ENCODE measurements around the gene PLEKHA6.

Gene PLEKHA6, protein sequence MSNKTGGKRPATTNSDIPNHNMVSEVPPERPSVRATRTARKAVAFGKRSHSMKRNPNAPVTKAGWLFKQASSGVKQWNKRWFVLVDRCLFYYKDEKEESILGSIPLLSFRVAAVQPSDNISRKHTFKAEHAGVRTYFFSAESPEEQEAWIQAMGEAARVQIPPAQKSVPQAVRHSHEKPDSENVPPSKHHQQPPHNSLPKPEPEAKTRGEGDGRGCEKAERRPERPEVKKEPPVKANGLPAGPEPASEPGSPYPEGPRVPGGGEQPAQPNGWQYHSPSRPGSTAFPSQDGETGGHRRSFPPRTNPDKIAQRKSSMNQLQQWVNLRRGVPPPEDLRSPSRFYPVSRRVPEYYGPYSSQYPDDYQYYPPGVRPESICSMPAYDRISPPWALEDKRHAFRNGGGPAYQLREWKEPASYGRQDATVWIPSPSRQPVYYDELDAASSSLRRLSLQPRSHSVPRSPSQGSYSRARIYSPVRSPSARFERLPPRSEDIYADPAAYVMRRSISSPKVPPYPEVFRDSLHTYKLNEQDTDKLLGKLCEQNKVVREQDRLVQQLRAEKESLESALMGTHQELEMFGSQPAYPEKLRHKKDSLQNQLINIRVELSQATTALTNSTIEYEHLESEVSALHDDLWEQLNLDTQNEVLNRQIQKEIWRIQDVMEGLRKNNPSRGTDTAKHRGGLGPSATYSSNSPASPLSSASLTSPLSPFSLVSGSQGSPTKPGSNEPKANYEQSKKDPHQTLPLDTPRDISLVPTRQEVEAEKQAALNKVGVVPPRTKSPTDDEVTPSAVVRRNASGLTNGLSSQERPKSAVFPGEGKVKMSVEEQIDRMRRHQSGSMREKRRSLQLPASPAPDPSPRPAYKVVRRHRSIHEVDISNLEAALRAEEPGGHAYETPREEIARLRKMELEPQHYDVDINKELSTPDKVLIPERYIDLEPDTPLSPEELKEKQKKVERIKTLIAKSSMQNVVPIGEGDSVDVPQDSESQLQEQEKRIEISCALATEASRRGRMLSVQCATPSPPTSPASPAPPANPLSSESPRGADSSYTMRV

DNA sequence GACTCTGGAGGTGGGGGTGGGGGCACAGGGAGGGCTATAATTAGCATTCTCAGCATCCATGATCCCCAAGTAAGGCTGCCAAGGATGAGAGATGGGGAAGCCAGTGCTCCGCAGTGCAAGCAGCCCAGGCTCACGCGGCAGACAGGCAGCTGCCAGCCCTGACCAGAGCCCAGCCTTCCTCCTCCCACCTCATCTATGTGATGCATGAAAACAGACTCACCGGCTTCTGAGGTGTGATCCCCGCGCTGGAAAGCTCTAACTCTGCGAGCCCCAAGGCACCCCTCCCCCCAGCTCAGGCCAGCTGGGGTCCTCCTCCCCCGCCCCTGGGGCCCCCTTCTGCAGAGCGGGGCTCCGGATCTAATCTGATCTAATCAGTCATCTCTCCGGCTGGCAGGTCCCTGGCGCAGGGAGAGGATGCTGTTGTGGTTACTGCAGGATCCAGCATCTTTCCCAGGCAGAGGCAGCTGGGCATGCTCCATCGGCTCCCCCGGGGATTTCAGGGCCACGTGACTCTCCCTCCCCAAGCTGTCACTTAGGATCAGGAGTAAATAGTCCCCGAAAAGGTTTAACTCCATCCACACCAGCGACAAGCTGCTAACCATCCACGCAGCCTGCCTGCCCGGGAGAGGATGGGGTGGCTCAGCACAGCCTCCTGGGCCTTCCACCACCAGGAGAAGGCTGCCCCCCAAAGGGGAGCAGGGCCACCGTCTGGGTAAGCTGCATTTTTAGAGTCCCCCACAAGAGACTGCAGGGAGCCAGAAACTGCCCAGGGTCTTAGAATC lies at the start of gene PLEKHA6:
Gene PLEKHA6 (minus strand): TSS at position 456 of the 782 bp plus-strand sequence. CDS start 86,202 bp downstream, outside the sequence.
- no peak for DNase-seq (ENCODE audit: low read depth)

DNA sequence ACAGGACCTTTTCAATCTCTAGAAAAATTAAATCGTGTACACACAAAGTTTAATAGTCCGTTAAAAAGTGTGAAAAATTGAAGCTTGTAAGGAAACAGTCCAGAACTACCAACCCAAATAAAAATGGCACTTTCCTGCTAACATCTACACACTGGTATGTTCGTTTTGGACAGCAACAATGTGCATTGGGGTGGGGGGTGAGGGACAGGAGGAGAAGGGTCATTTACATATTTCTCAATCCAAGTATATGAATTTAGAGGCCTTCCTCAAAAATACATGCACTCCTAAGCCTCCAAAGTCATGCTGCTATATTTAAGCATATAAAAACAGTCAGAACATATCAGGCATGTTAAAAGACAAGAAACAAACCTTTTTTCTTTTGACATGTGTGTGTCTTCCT lies 49.4 kb upstream of the PLEKHA6 start:
- no peak for DNase-seq (ENCODE audit: low read depth)

DNA sequence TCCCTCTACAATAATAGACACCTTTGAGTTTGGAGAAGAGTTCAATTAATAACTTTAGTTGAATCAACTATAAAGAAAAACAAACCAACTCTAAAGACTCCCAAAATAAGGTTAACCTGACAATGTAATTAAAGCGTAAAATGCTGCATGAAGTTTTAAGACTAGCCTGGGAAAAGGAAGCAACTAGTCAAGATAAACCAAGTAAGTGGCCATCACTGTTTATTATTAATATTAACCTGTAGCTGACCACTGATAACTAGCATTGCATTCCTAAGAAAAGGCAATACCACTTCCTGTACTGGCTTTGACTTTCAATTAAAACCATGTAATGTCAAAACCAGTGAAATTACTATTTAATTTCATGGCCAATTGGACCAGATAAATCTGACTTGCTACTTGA lies 48.9 kb upstream of the PLEKHA6 start:
- no peak for DNase-seq (ENCODE audit: low read depth)

DNA sequence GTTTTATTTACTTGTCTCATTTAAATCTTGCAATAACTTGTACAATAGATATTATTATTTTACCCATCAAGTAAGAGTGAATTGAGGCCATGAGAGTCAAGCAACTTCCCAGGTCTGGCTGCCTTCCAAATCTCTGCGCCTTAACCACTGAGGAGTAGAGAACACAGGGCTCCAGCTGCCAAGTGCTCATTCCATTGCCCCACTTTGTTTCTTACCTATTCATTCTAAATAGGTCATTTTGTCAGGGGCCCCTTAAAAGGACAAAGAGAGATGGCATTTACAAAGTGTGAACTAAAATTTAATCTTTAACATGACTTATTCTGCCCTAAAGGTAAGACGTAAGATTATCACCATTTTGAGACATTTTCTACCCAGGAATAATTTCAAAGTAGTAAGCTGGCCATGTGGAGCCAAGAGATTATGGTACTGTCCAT lies 48.4 kb upstream of the PLEKHA6 start:
- DNase-seq (ENCODE audit: low read depth) = no peak

DNA sequence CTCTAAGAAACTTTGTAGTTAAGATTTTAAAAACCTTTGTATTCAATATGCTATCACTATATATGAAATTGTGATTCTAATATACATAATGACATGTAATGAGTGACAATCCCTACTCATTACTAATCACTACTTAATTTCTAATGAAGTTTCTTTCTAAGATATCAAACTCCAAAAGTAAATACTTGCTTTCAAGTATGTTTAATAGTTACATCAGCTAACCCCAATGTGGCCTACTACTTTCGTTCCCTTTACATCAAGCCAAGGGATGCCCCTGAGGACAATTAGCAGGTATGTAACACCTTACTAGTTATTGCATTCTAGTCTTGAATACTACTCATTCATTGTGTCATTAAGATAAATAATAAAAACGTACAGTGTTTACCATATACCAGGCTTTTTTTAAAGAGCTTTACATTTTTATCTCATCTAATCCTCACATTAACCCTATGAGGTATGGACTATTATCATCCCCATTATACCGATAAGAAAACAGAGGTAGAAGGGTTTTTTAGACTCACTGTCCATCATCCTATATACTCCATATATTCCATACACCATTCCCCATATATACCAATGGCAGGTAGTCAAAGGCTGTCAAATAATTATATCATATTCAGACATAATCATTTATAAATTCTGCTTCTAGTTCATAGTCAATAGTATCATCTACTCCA lies 47.7 kb upstream of the PLEKHA6 start:
- DNase-seq (ENCODE audit: low read depth) = no peak

DNA sequence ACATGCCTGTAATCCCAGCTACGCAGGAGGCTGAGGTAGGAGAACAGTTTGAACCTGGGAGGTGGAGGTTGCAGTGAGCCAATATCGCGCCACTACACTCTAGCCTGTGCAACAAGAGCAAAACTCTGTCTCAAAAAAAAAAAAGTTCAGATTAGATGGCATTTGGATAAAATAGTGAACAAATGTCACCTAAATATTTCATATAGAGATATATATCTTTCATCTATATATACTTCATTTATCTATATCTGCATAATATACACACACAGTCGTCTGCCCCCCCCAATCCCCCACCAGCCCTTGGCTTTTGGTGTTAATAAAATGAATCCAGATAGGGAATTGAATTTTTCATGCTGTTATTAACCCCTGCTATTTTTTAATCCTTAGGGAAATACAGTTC lies 46.9 kb upstream of the PLEKHA6 start:
- no peak for DNase-seq (ENCODE audit: low read depth)

DNA sequence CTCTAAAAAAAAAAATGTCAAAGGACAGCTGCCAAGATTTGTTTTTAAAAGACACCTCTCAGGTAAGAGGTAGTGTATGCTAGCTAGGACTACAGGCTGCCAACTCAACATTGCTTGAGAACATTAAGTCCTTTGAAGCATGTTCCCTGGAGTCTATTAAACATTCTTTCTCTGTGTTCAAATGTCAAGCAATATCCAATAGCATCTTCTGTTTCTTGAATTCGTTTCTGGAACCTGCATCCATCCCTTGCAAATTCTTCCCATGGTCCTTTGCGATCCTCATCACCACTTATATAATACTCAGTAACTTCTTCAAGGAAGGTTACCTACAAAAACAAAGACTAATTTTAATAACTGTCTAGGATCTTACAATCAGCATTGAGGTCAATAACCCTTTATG lies 46.3 kb upstream of the PLEKHA6 start:
- DNase-seq (ENCODE audit: low read depth) = no peak

DNA sequence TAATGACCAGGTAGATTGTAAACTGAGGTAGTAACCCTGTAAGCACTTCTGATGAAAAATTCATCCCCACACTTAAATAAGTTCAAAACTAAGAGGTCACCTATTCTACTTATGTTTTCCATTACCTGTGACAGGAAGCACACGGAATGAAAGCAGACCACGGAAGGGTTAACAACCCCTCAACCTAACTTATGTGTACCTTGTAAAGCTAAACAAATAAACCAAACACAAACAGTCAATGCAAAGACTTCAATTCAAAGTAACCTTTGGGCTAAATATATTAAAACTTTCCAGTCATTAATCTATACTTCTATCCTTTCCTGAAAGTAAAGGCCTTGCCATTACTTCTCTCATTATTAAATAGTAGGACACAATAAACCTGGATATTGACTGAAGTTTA lies 44.9 kb upstream of the PLEKHA6 start:
- DNase-seq (ENCODE audit: low read depth) = no peak

DNA sequence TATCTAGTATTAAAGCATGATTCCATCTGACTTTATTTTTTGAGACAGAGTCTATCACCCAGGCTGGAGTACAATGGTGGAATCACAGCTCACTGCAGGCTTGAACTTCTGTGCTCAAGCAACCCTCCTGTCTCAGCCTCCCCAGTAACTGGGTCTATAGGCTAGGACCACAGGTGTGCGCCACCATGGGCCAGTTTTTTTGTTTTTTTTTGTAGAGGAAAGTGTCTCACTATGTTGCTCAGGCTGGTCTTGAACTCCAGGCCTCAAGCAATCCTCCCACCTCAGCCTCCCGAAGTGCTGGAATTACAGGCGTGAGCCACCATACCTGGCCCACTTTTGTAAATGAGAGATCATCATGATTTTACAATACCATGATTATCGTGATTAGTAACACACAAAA lies 42.7 kb upstream of the PLEKHA6 start:
- DNase-seq (ENCODE audit: low read depth) = no peak

DNA sequence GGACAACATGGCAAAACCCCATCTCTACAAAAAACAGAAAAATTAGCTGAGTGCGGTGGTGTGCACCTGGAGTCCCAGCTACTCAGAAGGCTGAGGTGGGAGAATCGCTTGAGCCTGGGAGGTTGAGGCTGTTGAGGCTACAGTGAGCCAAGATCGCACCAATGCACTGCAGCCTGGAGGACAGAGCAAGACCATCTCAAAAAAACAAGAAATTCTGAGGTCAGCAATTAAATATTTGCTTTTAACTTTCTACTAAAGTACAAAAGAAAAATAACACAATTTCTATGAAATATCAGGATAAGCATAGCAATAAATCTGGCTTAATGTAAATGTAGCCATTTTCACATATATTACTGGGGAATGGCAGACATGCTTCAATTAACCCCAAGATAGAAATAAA lies 42.0 kb upstream of the PLEKHA6 start:
- DNase-seq (ENCODE audit: low read depth) = no peak

DNA sequence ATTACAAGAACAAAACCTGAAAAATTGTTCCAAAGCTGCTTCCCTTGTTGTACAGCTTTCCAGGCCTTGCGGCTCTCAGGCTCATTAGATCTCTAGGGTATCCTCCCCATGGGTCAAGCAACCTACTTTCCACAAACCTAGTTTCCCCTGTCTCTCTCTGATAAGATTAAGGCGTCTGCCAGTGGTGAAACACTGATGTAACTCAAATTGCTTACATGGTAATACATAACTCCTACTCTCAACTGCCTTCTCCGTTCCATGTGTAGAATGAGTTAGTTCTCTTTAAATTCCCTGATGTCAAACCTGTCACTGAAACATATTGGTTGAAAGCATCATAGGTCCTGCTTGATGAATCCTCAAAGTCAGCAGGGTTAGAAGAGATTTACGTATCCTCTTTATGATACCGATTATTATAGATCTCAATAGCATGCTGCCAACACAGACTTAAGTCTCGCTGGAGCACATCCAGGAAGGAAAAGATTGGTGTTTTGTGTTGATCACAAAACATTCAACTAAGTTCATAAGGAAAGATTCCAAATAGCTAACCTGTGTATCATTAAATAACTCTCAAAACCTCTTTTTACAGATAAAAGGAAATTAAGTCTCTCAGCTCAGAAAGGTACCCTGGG lies 41.3 kb upstream of the PLEKHA6 start:
- no peak for DNase-seq (ENCODE audit: low read depth)

DNA sequence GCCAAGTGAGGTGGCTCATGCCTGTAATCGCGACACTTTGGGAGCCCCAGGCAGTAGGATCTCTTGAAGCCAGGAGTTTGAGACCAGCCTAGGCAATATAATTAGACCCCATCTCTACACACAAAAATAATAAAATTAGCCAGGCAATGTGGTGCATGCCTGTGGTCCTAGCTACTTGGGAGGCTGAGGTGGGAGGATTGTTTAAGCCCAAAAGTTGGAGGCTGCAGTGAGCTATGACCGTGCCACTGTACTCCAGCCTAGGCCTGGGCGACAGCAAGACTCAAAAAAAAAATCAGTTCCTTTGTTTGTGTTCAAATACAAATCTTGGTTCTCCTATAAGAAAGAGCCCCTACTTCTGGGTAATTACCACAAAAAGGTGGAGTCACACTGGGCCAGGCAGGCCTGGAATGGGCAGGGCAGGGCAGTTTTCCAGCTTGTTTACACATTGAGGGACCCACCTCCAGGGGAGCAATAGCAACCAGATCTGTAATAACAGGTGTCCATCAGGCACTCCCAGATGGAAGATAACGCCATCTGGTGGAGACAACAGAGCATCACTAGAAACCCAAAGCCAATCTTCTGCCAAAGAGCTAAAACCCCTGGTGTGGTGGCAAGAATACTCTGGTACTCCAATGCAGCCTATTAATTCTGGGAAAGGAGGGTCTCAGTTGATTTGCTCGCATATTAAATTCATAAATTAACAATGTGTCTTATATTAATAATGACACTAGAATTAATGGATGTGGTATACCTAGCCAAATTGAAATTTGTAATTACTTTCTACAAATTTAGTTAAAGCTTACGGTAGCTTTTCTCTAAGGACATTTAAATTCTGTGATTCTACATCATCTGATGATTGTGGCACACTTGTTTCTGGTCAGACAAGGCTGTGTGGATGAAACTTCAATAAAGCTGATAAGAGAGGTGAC lies 38.7 kb upstream of the PLEKHA6 start:
- no peak for DNase-seq (ENCODE audit: low read depth)

DNA sequence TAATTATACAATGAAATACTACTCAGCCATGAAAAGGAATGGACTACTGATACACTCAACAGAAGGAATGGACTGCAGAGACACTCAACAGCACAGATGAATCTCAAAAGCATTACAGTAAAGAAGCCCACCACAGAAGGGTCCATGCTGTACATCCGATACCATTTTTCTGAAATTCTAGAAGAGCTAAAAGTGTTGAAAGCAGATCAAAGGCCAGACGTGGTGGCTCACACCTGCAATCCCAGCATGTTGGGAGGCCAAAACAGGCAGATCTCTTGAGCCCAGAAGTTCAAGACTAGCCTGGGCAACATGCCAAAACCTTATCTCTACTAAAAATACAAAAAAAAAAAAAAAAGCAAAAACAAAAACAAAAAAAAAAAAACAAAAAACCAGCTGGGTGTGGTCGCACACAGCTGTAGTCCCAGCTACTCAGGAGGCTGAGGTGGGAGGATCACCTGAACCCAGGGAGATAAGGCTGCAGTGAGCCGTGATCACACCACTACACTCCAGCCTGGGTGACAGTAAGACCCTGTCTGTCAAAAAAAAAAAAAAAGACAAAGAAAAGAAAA lies 36.4 kb upstream of the PLEKHA6 start:
- DNase-seq (ENCODE audit: low read depth) = no peak

DNA sequence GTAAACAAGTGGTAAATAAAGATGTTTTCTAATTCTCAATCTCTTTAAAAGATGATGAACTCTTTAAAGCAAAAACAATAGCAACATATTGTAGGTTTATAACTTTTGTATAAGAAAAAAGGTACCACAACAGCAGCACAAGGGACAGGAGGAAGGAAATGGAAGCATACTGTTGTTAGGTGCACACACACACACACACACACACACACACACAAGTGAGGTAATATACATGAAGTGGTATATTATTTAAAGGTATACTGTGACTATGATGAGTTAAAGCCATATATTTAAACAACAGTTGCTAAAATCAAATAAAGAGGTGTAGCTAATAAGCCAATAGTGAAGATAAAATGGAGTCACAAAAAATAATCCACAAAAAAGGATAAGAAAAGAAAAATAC lies 31.9 kb upstream of the PLEKHA6 start:
- DNase-seq (ENCODE audit: low read depth) = no peak

DNA sequence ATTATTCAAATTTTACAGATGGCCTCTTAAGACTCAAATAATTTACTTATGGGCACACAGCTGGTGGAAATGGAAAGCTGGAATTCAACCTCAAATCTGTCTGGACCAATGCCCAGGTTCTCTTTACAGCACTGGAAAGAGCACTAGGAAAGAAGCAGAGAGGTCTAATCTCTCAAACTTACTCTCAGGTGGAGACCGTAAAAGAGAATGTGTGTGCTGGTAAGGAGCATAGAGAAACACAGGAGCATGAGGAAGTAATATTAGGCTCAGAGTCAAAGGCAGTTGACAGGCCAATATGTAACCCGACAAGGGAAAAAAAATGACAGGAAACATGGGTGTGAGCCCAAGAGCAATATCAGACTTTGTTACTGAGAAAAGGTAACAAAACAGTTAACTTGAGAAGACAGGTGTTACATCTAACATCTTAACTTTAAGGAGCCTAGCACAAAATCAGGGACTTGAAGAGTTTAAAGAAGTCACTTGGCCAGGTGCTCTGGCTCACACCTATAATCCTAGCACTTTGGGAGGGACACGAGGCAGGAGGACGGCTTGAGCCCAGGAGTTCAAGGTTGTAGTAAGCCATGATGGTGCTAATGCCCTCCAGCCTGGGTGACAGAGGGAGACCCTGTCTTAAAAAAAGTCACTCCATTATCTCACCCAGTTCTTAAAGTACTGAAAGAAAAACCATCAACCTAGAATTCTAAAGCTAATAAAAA lies 31.2 kb upstream of the PLEKHA6 start:
- no peak for DNase-seq (ENCODE audit: low read depth)

DNA sequence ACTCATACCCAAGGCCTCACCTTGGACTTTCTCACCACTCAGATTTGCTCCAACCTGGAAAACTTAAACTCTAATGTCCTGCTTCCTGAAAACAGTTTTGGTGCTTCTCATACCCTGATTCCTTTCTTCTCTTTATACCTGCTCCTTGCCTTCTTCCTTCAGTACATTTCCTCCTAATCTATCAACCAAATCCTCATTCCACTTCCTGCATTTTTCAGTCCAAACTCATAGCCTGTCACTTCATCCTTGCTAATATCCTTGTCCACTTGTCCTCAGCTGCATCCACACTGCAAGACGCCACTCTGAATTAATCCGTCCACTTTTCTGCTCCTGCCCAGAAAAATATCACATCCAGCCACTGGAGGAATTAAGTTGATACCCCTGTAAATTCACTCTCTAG lies 26.0 kb upstream of the PLEKHA6 start:
- DNase-seq (ENCODE audit: low read depth) = no peak

DNA sequence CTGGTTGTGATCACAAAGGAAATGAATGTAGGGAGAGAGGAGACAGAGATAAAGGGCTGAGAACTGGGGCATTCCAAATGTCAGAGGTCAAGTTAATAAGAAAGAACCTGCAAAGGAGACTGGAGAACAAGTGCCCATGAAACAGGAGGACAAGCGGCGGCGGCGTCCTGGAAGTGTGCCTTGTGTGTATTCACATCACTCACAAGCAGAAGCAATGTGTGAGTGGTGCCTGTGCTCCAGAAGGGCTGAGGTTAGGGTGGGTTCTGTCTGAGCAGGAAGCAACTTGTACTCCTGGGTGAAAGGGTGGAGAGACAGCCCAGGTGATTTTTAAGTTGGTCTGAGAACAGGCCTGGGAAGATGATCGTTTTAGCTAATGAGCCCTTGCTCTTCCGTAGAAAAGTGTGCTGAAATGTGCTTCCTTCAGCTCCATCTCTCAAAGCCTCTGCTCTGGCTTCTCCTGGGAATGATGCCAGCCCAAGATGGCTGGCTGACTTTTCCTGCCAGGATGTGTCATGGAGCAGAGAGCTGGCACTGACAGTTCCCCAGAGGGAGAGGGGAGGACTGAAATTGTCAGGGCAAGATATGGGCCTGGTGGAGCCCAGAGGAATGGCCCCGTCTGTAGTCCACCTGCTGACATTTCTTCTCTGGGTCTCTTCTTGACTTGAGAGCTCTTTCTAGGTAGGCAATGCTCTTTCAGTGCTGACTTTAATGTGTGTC lies 25.1 kb upstream of the PLEKHA6 start:
- no peak for DNase-seq (ENCODE audit: low read depth)

All from stimulated activated CD8-positive, alpha-beta memory T cell treated with anti-CD3 and anti-CD28 coated beads, Interleukin-15, amount 100 ng/mL, for 24 hours (primary cell).